GM12875 (cell line): ENCODE measurements around the gene PACRG.

Source experiments
- H3K4me3 ChIP-seq: one replicate; pipeline ENCODE4 v1.5.1; 2011; ENCODE audit warnings: low read depth, low read length, control low read depth
- CTCF ChIP-seq: IDR thresholded peaks from 2 replicates; pipeline ENCODE4 v1.5.1; 2011; ENCODE audit warnings: low read depth, mild to moderate bottlenecking, control low read depth, inconsistent platforms, low read length, moderate library complexity, borderline replicate concordance; ENCODE audit not compliant: insufficient read depth

Gene PACRG

GRCh38 chr6:162684052-162684451 lies 43.7 kb upstream of the PACRG start:
- H3K4me3 ChIP-seq: no peak overlapping the region
- no peak for TF ChIP-seq CTCF

GRCh38 chr6:162684961-162685360 lies 42.8 kb upstream of the PACRG start:
- no peak for TF ChIP-seq CTCF
- no peak overlapping the region for H3K4me3 ChIP-seq

GRCh38 chr6:162685586-162685985 lies 42.2 kb upstream of the PACRG start:
- no peak for TF ChIP-seq CTCF
- no peak overlapping the region for H3K4me3 ChIP-seq

GRCh38 chr6:162688751-162689345 lies 38.9 kb upstream of the PACRG start:
- no peak for TF ChIP-seq CTCF
- H3K4me3 ChIP-seq: no peak overlapping the region

- no peak overlapping the region for H3K4me3 ChIP-seq
- TF ChIP-seq CTCF: no peak
Observed at GRCh38 chr6:162690158-162690557, 37.6 kb upstream of the PACRG start.

- no peak for TF ChIP-seq CTCF
- H3K4me3 ChIP-seq: no peak overlapping the region
Observed at GRCh38 chr6:162697872-162698403, 29.8 kb upstream of the PACRG start.

GRCh38 chr6:162698440-162698839 lies 29.3 kb upstream of the PACRG start:
- no peak for TF ChIP-seq CTCF
- H3K4me3 ChIP-seq: no peak overlapping the region
